ENCODE measurements around the gene SEMA3D.

- TF ChIP-seq MAX (IDR thresholded peaks at IDR 0.05) = no peak
- no peak for TF ChIP-seq CTCF (IDR thresholded peaks at IDR 0.05; ENCODE audit: low read depth, low read length, missing input control)
- no peak for TF ChIP-seq YY1 (IDR thresholded peaks at IDR 0.05)
- TF ChIP-seq JUND (IDR thresholded peaks at IDR 0.05) = no peak
- no peak for TF ChIP-seq TAF1 (conservative IDR thresholded peaks at IDR 0.05)
- TF ChIP-seq NR2F2 (IDR thresholded peaks at IDR 0.05) = no peak
- TF ChIP-seq RAD21 (IDR thresholded peaks at IDR 0.05) = no peak
- TF ChIP-seq, protein P1, sequence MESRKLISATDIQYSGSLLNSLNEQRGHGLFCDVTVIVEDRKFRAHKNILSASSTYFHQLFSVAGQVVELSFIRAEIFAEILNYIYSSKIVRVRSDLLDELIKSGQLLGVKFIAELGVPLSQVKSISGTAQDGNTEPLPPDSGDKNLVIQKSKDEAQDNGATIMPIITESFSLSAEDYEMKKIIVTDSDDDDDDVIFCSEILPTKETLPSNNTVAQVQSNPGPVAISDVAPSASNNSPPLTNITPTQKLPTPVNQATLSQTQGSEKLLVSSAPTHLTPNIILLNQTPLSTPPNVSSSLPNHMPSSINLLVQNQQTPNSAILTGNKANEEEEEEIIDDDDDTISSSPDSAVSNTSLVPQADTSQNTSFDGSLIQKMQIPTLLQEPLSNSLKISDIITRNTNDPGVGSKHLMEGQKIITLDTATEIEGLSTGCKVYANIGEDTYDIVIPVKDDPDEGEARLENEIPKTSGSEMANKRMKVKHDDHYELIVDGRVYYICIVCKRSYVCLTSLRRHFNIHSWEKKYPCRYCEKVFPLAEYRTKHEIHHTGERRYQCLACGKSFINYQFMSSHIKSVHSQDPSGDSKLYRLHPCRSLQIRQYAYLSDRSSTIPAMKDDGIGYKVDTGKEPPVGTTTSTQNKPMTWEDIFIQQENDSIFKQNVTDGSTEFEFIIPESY (IDR thresholded peaks at IDR 0.05) = no peak
- TF ChIP-seq, protein P2, sequence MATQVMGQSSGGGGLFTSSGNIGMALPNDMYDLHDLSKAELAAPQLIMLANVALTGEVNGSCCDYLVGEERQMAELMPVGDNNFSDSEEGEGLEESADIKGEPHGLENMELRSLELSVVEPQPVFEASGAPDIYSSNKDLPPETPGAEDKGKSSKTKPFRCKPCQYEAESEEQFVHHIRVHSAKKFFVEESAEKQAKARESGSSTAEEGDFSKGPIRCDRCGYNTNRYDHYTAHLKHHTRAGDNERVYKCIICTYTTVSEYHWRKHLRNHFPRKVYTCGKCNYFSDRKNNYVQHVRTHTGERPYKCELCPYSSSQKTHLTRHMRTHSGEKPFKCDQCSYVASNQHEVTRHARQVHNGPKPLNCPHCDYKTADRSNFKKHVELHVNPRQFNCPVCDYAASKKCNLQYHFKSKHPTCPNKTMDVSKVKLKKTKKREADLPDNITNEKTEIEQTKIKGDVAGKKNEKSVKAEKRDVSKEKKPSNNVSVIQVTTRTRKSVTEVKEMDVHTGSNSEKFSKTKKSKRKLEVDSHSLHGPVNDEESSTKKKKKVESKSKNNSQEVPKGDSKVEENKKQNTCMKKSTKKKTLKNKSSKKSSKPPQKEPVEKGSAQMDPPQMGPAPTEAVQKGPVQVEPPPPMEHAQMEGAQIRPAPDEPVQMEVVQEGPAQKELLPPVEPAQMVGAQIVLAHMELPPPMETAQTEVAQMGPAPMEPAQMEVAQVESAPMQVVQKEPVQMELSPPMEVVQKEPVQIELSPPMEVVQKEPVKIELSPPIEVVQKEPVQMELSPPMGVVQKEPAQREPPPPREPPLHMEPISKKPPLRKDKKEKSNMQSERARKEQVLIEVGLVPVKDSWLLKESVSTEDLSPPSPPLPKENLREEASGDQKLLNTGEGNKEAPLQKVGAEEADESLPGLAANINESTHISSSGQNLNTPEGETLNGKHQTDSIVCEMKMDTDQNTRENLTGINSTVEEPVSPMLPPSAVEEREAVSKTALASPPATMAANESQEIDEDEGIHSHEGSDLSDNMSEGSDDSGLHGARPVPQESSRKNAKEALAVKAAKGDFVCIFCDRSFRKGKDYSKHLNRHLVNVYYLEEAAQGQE (IDR thresholded peaks at IDR 0.05) = no peak
- TF ChIP-seq HNF4G (IDR thresholded peaks at IDR 0.05) = no peak
These were observed 71.0 kb downstream of the SEMA3D start for GRCh38 chr7:85115862-85116261.

All from liver (tissue), 3 donors.